B cell (primary cell): Measurements from ENCODE around the gene NRROS. TPM values are rescaled to one million over a fixed set of nuclear protein-coding genes. Genes with fewer than 3 reads are reported as not detected.

Source experiments
- ATAC-seq: fragments of 200-7000 bp; cut with Tn5 transposase; one replicate; pipeline ENCODE4 v1.10.0; 2021; ENCODE audit warnings: low read depth, mild to moderate bottlenecking, moderate number of reproducible peaks, moderate library complexity
- CTCF ChIA-PET: fragments of 350-600 bp; sonication (Branson Sonifier 250); formaldehyde crosslinking; loops from one replicate; lab custom pipeline; 2021; ENCODE audit warnings: antibody characterized with exemption, inconsistent platforms; lab: Charles Lee
- POLR2A ChIA-PET: fragments of 350-600 bp; sonication (Branson Sonifier 250); formaldehyde crosslinking; loops from one replicate; lab custom pipeline; 2021; ENCODE audit warnings: antibody characterized with exemption; lab: Charles Lee
- DNase-seq: peaks from one replicate; pipeline ENCODE4 v3.0.0; 2013
- H2AFZ ChIP-seq: 2 replicates; pipeline ENCODE4 v1.6.1; 2012; ENCODE audit warnings: mild to moderate bottlenecking, low read depth, low read length; ENCODE audit not compliant: insufficient read depth, poor library complexity, severe bottlenecking
- H3K27ac ChIP-seq, 2 donors: 1 replicate in 1 of 2; 2 replicates in 1 of 2; pipeline ENCODE4 v1.5.1; 2012 to 2013; ENCODE audit warnings: low read length in 2 of 2, mild to moderate bottlenecking in 2 of 2, moderate library complexity in 1 of 2
- H3K27me3 ChIP-seq, 4 experiments: fragments of 200-600 bp in 1 of 4; sonication (generic) in 1 of 4; replicated peaks in 1 of 4; 1 replicate in 2 of 4; 2 replicates in 2 of 4; pipeline versions ENCODE4 v1.6.1 to v1.7.0; 2013 to 2016; ENCODE audit warnings: low read length in 3 of 4, mild to moderate bottlenecking in 2 of 4, mixed read lengths in 1 of 4, moderate library complexity in 1 of 4; ENCODE audit not compliant: insufficient read depth in 4 of 4, control insufficient read depth in 3 of 4; ENCODE audit errors: control extremely low read depth in 1 of 4
- H3K36me3 ChIP-seq, 2 experiments: replicated peaks in 1 of 2; 1 replicate in 1 of 2; 2 replicates in 1 of 2; pipeline versions ENCODE4 v1.6.1 to v1.7.1; 2013; ENCODE audit warnings: low read length in 1 of 2; ENCODE audit not compliant: insufficient read depth in 2 of 2, control insufficient read depth in 1 of 2; ENCODE audit errors: control extremely low read depth in 1 of 2, extremely low read depth in 1 of 2
- H3K4me1 ChIP-seq, 2 donors: fragments of 200-600 bp in 1 of 2; sonication (generic) in 1 of 2; 1 replicate in 1 of 2; 2 replicates in 1 of 2; pipeline versions ENCODE4 v1.5.1 to v1.6.1; 2013 to 2017; ENCODE audit warnings: low read length in 2 of 2; ENCODE audit not compliant: control insufficient read depth in 2 of 2, insufficient read depth in 2 of 2
- H3K4me2 ChIP-seq: replicated peaks from 2 replicates; pipeline ENCODE3; 2012; ENCODE audit warnings: mild to moderate bottlenecking, low read depth, low read length; ENCODE audit not compliant: poor library complexity, severe bottlenecking
- H3K4me3 ChIP-seq, 5 experiments: fragments of 200-600 bp in 1 of 5; sonication (generic) in 1 of 5; 1 replicate in 3 of 5; 2 replicates in 2 of 5; pipeline versions ENCODE4 v1.5.1 to v1.7.0; 2011 to 2016; ENCODE audit warnings: low read length in 4 of 5, mild to moderate bottlenecking in 4 of 5, low read depth in 2 of 5, control low read depth in 1 of 5, moderate library complexity in 1 of 5; ENCODE audit not compliant: insufficient read depth in 1 of 5; ENCODE audit errors: control extremely low read depth in 1 of 5, extremely low read depth in 1 of 5
- H3K79me2 ChIP-seq: fragments of 200-600 bp; sonication (generic); one replicate; pipeline ENCODE4 v1.6.0; 2016; ENCODE audit warnings: low read length; ENCODE audit not compliant: control insufficient read depth, insufficient read depth
- H3K9ac ChIP-seq: fragments of 200-600 bp; sonication (generic); 2 replicates; pipeline ENCODE4 v1.6.1; 2017; ENCODE audit warnings: mild to moderate bottlenecking, low read length, moderate library complexity
- H3K9me3 ChIP-seq, 3 donors: one replicate each; pipeline versions ENCODE4 v1.6.1 to v1.7.1; 2013; ENCODE audit warnings: low read length in 2 of 3; ENCODE audit not compliant: control insufficient read depth in 2 of 3, insufficient read depth in 1 of 3; ENCODE audit errors: control extremely low read depth in 1 of 3
- H4K20me1 ChIP-seq: 2 replicates; pipeline ENCODE4 v1.6.0; 2012; ENCODE audit warnings: mild to moderate bottlenecking, low read length; ENCODE audit not compliant: insufficient read depth, control insufficient read depth, poor library complexity, severe bottlenecking
- H3K27ac Mint-ChIP-seq: one replicate; pipeline ENCODE4 v1.8.0; 2021; ENCODE audit warnings: mixed read lengths
- H3K27me3 Mint-ChIP-seq: one replicate; pipeline ENCODE4 v1.8.0; 2021; ENCODE audit warnings: mixed read lengths
- H3K4me1 Mint-ChIP-seq: one replicate; pipeline ENCODE4 v1.8.0; 2021; ENCODE audit warnings: mixed read lengths
- H3K4me3 Mint-ChIP-seq: one replicate; pipeline ENCODE4 v1.8.0; 2021; ENCODE audit warnings: mixed read lengths
- H3K9me3 Mint-ChIP-seq: one replicate; pipeline ENCODE4 v1.8.0; 2022; ENCODE audit warnings: mixed read lengths; ENCODE audit not compliant: insufficient read depth
- CTCF ChIP-seq: fragments of 200-600 bp; IDR thresholded peaks from one replicate; pipeline ENCODE4 v1.8.0; 2022; ENCODE audit warnings: antibody characterized with exemption, mild to moderate bottlenecking
- EZH2 ChIP-seq: IDR thresholded peaks from 2 replicates; pipeline ENCODE4 v1.6.1; 2012; ENCODE audit warnings: borderline replicate concordance, low read depth, mild to moderate bottlenecking, moderate library complexity, low read length; ENCODE audit not compliant: insufficient read depth, poor library complexity, severe bottlenecking
- WGBS: methylation state at CpG from one replicate; pipeline ENCODE4 v1.1.5; 2013; ENCODE audit warnings: missing lambda C conversion rate; ENCODE audit not compliant: insufficient coverage; 5-methylcytosine and 5-hydroxymethylcytosine counted together
- intact Hi-C: fragments of 100-400 bp; cut with micrococcal nuclease; formaldehyde crosslinking; loops from one replicate; pipeline ENCODE4 v1.10.0; 2022
- polyA plus RNA-seq: library from polyadenylated mRNA; depleted of rRNA; stranded (reverse); fragments of >200 nt; gene quantifications from 2 replicates; pipeline ENCODE4 v1.2.3, GENCODE V29; 2012
- total RNA-seq, 2 donors: library from RNA; stranded (reverse); fragments of 120-200 nt in 1 of 2; gene quantifications; 1 replicate in 1 of 2; 2 replicates in 1 of 2; pipeline versions ENCODE4 v1.2.3 to v1.2.4, GENCODE V29; 2013 to 2022

Gene NRROS
- total and polyA plus RNA-seq, 2 donors (not counting 1 experiment from before 2014, with no cell fraction given) = 40.1 to 87.9 TPM

- Histone ChIP-seq H3K4me3 (no peak overlapping the region), H2AFZ (no peak overlapping the region), H3K4me1 (peaks cover 0 to 3% of the 10 kb centered on the region in 2 donors), H3K27me3 (peaks cover 0 to 4% (median 2%) of the 10 kb centered on the region in 4 experiments), H3K27ac (no peak overlapping the region), H3K9ac (no peak overlapping the region), H4K20me1 (no peaks in the 10 kb centered on the region), H3K9me3 (no peaks in the 10 kb centered on the region), H3K36me3 (no peaks in the 10 kb centered on the region), H3K79me2 (no peaks in the 10 kb centered on the region), H3K4me2 (no peak overlapping the region)
- peaks cover 15% of the 10 kb centered on the region for H3K27me3 Mint-ChIP-seq
- DNase-seq (no peak), ATAC-seq (no peak)
- ChIA-PET POLR2A (no interaction called here), CTCF (interaction anchor here (1.4 kb wide), 1 partner anchor 9 kb away, joined by 5 read pairs; no protein-coding TSS in a partner anchor)
- peaks cover 16% of the 10 kb centered on the region for H3K4me1 Mint-ChIP-seq
- no peaks in the 10 kb centered on the region for H3K9me3 Mint-ChIP-seq
- intact Hi-C loops = loop anchor here (10.0 kb wide), 1 partner anchor 235 kb away; no protein-coding TSS in a partner anchor
- WGBS = 90% methylated on average over 2 of the region's 5 CpGs
- H3K27ac Mint-ChIP-seq = no peak overlapping the region
- TF ChIP-seq EZH2 = no peak
- TF ChIP-seq CTCF = no peak
- H3K4me3 Mint-ChIP-seq = no peak overlapping the region
These were observed 39.8 kb upstream of the NRROS start for GRCh38 chr3:196599734-196600128.

GRCh38 chr3:196600359-196600758, 39.1 kb upstream of the NRROS start:
- DNase-seq (no peak), ATAC-seq (no peak)
- H3K27me3 Mint-ChIP-seq = peaks cover 15% of the 10 kb centered on the region
- no peak overlapping the region for H3K27ac ChIP-seq
- ChIA-PET POLR2A (no interaction called here), CTCF (interaction anchor here (1.4 kb wide), 1 partner anchor 9 kb away, joined by 5 read pairs; no protein-coding TSS in a partner anchor)
- H3K4me3 Mint-ChIP-seq = no peak overlapping the region
- H3K9me3 ChIP-seq = no peaks in the 10 kb centered on the region
- no peak overlapping the region for H3K4me2 ChIP-seq
- H3K9me3 Mint-ChIP-seq = no peaks in the 10 kb centered on the region
- WGBS = 100% methylated on average over 3 of the region's 7 CpGs
- H4K20me1 ChIP-seq = no peaks in the 10 kb centered on the region
- H3K4me1 ChIP-seq = peaks cover 0 to 3% of the 10 kb centered on the region in 2 donors
- H2AFZ ChIP-seq = no peak overlapping the region
- peaks cover 0 to 4% (median 2%) of the 10 kb centered on the region in 4 experiments for H3K27me3 ChIP-seq
- intact Hi-C loops = loop anchor here (10.0 kb wide), 1 partner anchor 234 kb away; no protein-coding TSS in a partner anchor
- H3K4me3 ChIP-seq = no peak overlapping the region
- no peak overlapping the region for H3K27ac Mint-ChIP-seq
- no peaks in the 10 kb centered on the region for H3K79me2 ChIP-seq
- H3K36me3 ChIP-seq = no peaks in the 10 kb centered on the region
- no peak overlapping the region for H3K9ac ChIP-seq
- H3K4me1 Mint-ChIP-seq = peaks cover 17% of the 10 kb centered on the region
- TF ChIP-seq EZH2 (no peak), CTCF (no peak)
